H54 (cell line): ENCODE results near the gene SLC8B1.
"Not testable (repeated sequence)": the region's sequence is repeated elsewhere in the genome, so short reads cannot be mapped to it uniquely, and the experiment has no call there.

Source experiments
- DNase-seq: peaks from one replicate; pipeline ENCODE4 v3.0.0; 2011; ENCODE audit warnings: low spot score, mixed read lengths; ENCODE audit not compliant: insufficient read length
- FAIRE-seq: peaks from 3 replicates; lab custom pipeline; 2011; peaks lifted over from hg19 to GRCh38; lab: Jason Lieb, UNC
- POLR2A ChIP-seq: IDR thresholded peaks from 2 replicates; pipeline ENCODE4 v1.6.1; 2011; ENCODE audit warnings: low read depth, mild to moderate bottlenecking, low read length

SLC8B1 gene

GRCh38 chr12:113364698-113365097 lies 29.8 kb upstream of the SLC8B1 start:
- FAIRE-seq (no peak), DNase-seq (no peak)
- no peak for TF ChIP-seq POLR2A

DNA sequence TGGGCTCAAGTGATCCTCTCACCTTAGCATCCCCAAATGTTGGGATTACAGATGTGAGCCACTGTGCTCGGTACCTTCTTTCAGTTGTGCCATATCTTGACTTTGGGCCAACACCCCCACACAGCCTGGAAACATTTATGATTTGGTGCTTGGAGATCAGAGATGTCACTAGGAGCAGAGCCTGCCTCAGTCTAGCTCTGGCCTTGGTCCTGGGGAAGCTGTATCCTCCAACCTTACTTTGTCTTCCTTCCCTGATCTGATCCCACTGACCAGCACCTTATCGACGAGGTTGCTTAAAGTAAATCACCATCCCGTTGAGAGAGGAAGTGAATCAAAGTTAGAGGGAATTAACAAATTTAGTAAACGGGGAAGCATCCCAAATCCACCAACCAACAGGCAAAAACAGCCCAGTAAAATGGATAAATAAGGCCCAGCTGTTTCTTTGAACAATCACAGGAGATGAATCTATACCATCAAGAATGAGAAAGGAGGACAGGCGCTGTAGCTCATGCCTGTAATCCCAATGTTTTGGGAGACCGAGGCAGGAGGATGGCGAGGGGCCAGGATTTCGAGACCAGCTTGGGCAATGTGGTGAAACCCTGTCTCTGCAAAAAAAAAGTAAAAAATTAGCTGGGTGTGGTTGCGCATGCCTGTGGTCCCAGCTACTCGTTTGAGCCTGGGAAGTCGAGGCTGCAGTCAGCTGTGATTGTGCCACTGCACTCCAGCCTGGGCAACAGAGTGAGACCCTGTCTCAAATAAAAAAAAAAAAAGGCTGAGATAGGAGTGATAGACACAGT lies 26.9 kb upstream of the SLC8B1 start:
- DNase-seq (no peak), FAIRE-seq (no peak)
- TF ChIP-seq POLR2A = no peak

GRCh38 chr12:113359939-113360748 lies 25.2 kb upstream of the SLC8B1 start:
- no peak for TF ChIP-seq POLR2A
- FAIRE-seq (no peak), DNase-seq (no peak)

DNA sequence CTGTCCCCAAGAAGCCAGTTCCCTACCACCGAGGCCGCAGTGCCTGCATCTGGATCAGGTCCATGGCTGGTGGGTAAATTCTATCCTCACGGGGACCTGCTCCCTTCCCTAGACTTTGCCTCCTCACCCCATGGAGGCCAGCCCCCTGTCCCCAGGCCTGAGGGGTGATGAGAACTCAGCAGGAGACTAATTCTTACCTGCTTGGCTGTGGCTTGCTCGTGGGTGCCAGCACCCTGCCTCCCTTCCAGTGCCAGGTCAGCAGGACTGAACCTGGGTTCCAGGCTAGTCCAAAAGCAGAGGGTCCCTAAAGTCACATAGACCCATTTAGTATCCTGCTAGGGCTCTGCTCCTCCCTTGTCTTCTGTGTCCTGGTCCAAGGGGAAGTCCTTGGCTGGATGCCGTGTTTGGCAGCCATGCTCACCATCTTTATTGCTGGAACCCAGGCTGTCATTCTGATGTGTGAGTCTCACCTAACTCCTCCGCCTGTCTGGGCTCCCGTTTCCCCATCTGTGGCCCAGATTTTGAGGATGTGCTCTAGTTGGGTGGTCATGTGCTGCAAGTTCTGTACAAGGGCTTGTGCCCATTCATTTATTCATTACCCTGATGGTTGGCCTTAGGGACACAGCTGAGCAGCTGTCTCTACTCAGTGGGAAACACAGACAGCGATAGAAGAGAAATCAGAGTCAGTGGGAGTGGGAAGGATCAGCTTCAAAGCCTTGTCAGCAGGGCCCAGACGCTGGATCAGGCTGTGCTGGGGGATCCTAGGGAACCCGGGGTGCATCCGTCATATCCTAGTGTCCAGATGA lies 24.4 kb upstream of the SLC8B1 start:
- TF ChIP-seq POLR2A = no peak
- FAIRE-seq (no peak), DNase-seq (no peak)

DNA sequence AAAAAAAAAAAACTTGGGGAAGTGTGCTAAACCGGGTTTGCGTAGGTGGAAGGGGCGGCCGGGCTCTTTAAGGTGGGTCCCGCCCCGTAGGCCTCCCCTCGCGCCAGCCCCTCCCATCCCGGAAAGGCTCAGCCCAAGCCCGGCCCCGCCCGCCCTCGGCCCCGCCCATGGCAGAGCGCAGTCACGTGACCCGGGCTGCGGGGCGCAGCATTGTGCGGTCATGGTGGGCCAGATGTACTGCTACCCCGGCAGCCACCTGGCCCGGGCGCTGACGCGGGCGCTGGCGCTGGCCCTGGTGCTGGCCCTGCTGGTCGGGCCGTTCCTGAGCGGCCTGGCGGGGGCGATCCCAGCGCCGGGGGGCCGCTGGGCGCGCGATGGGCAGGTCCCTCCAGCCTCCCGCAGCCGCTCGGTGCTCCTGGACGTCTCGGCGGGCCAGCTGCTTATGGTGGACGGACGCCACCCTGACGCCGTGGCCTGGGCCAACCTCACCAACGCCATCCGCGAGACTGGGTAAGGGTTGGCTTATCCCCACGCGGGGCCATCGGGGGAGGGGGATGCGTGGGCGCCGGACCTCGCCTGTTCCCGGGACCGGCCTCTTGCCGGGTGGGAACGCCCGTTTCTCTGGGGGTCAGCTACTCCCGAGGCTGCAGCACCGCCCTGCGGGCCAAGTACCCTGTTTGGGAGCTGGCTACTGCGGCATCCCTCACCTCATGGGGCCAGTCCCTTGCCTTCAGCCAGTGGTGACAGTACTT lies 23.6 kb upstream of the SLC8B1 start, which contains the start of gene PLBD2:
PLBD2 (plus strand) TSS at position 207 of the 752 bp plus-strand sequence; CDS start at position 221, 14 bp downstream.
- DNase-seq = peak; percentile 91
- FAIRE-seq = no peak
- TF ChIP-seq POLR2A = peak; percentile 68

DNA sequence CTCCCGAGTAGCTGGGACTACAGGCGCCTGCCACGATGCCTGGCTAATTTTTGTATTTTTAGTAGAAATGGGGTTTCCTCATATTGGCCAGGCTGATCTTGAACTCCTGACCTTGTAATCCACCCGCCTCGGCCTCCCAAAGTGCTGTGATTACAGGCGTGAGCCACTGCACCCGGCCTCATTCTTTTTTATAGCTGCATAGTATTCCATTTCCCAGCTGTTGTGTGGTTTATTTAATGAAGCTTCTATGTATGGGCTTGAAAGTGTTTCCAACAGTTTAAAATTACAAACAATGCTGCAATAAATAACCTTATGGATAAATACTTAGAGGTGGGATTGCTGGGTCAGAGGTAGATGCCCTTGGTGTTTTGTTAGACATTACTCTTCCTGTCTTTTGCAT lies 19.3 kb upstream of the SLC8B1 start:
- not testable (repeated sequence) for FAIRE-seq

DNA sequence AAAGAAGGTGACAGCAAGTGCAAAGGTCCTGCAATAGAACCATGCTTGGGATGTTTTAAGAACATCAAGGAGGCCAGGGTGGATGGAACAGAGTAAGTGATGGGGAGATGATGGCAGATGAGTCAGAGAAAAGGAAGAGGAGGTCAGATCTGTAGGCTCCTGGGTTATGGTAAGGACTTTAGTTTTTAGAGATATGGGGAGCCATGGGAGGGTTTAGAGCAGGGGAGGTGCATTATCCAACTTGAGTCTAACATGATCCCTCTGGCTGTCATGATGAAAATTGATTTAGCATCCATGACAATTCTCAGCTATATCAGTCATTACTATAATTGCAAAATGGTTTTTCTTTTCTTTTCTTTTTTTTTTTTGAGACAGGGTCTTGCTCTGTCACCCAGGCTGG lies 16.2 kb upstream of the SLC8B1 start:
- DNase-seq = no peak
- no peak for FAIRE-seq

More for the DNA sequence above, 19.3 kb upstream of the SLC8B1 start:
- not testable (repeated sequence) for DNase-seq

GRCh38 chr12:113348849-113349536 lies 14.1 kb upstream of the SLC8B1 start:
- FAIRE-seq = no peak
- TF ChIP-seq POLR2A = no peak
- DNase-seq = no peak

More for the DNA sequence above, 16.2 kb upstream of the SLC8B1 start:
- no peak for TF ChIP-seq POLR2A

DNA sequence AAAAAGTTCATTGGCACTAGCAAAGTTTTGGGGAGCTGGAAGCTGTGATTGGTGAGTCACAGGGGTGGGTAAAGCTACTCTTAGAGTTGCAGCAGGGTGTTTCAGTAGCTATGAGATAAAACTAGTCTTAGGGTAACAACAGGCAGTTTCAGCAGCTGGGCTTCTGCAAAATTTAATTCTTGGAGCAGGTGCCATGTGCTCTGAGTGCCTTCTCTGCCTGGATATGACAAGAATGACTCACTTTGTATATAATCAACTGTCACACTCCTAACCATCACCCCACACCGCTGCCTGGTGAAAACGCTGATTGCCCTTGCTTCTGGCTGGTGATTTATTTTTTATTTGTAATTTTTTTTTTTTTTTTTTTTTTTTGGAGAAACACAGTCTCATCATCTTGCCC lies 13.0 kb upstream of the SLC8B1 start:
- FAIRE-seq (no peak), DNase-seq (no peak)
- no peak for TF ChIP-seq POLR2A

DNA sequence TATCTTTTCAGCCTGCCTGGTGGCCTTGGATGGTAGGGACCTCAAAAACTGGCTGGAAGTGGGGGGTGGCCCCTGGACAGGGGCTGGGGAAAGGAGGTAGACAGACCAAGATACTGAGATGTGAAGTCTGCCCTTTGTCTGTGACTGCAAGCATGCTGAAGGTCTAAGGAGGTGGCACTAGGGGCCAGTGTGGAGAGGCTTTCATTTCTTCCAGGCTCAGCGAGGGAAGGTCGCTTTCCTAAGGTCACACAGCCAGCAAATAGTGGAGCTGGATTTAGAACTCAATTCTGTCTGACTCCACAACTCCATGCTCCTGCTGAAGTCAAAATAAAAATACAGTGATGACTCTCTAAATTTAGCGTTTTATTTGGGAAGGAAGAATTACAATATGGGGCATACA lies 12.2 kb upstream of the SLC8B1 start:
- FAIRE-seq = no peak
- DNase-seq = no peak
- TF ChIP-seq POLR2A = no peak

- FAIRE-seq = no peak
- TF ChIP-seq POLR2A = no peak
- DNase-seq = no peak
Measured at GRCh38 chr12:113346353-113346752, 11.4 kb upstream of the SLC8B1 start.

DNA sequence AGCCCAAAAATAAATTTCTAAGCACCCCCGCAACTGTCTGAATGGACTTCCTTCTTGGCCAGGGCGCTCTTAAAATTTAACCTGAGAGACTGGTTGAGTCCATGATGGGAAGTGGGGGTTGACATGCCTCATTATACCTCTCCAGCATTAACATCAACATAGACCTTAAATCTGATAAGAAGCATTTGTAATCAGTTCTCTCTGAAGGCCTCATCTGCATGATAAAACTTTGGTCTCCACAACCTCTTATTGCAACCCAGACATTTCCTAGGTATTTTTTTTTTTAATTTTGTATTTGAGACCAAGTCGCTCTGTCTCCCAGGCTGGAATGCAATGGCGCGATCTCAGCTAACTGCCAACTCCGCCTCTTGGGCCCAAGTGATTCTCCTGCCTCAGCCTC lies 10.4 kb upstream of the SLC8B1 start:
- no peak for TF ChIP-seq POLR2A
- FAIRE-seq = no peak
- no peak for DNase-seq

DNA sequence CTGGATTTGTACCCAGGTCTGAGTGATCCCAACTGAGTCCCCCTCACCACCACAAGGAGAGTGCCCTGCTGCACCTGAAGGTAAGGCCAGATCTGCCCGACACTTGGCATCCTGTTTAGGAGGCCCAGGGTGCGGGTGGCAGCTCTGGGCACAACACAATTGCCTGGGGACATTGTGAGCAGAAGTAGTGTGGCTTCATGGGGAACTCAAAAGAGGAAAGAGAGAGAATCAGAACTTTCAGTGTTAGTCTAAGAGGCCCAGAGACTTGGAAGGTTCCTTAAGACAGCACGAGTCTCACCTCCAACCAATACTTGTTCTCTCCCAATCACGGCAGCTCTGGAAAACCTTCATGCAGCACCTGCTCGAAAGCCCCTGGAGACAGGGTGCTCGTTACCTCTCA lies 6.6 kb upstream of the SLC8B1 start:
- no peak for FAIRE-seq
- no peak for TF ChIP-seq POLR2A
- no peak for DNase-seq
